WTC11 (cell line): ENCODE data around the gene ADCY2. TPM values are rescaled to one million over a fixed set of nuclear protein-coding genes. Genes with fewer than 3 reads are reported as not detected.

Source experiments
- ATAC-seq: fragments of 200-7000 bp; cut with Tn5 transposase; 2 replicates; pipeline ENCODE4 v1.10.0; 2021; ENCODE audit warnings: mild to moderate bottlenecking, moderate library complexity
- CTCF ChIA-PET: fragments of 300-600 bp; sonication (Branson Sonifier 250); formaldehyde crosslinking; loops from one replicate; lab custom pipeline; 2021; ENCODE audit warnings: antibody characterized with exemption; lab: Charles Lee
- POLR2A ChIA-PET: fragments of 350-600 bp; sonication (Branson Sonifier 250); formaldehyde crosslinking; loops from one replicate; lab custom pipeline; 2021; ENCODE audit warnings: antibody characterized with exemption; lab: Charles Lee
- DNase-seq: peaks from one replicate; pipeline ENCODE4 v3.0.0; 2021; ENCODE audit warnings: low spot score
- H3K27ac Mint-ChIP-seq: 2 replicates; pipeline ENCODE4 v1.8.0; 2021; ENCODE audit warnings: mixed read lengths
- H3K27me3 Mint-ChIP-seq: 2 replicates; pipeline ENCODE4 v1.8.0; 2021; ENCODE audit warnings: low read depth, mild to moderate bottlenecking, moderate library complexity, mixed read lengths
- H3K36me3 Mint-ChIP-seq: 2 replicates; pipeline ENCODE4 v1.8.0; 2021; ENCODE audit warnings: mixed read lengths
- H3K4me1 Mint-ChIP-seq: 2 replicates; pipeline ENCODE4 v1.8.0; 2022; ENCODE audit warnings: mixed read lengths
- H3K4me3 Mint-ChIP-seq: 2 replicates; pipeline ENCODE4 v1.8.0; 2021; ENCODE audit warnings: mild to moderate bottlenecking, moderate library complexity, mixed read lengths
- H3K9me3 Mint-ChIP-seq: 2 replicates; pipeline ENCODE4 v1.8.0; 2021; ENCODE audit warnings: mixed read lengths
- AR ChIP-seq: fragments of 250-450 bp; sonication (Bioruptor Pico); IDR thresholded peaks from 2 replicates; pipeline ENCODE4 v1.9.0; 2021; ENCODE audit warnings: mild to moderate bottlenecking
- ATF2 ChIP-seq: sonication (generic); formaldehyde crosslinking; IDR thresholded peaks from 2 replicates; pipeline ENCODE4 v1.8.1; 2022; ENCODE audit warnings: low read depth, missing genetic modification reagents, borderline replicate concordance
- ELF4 ChIP-seq: sonication (generic); formaldehyde crosslinking; IDR thresholded peaks from 2 replicates; pipeline ENCODE4 v1.8.1; 2022; ENCODE audit warnings: low read depth, mild to moderate bottlenecking, moderate library complexity, missing genetic modification reagents
- EMX1 ChIP-seq: fragments of 250-450 bp; sonication (Bioruptor Pico); IDR thresholded peaks from 2 replicates; pipeline ENCODE4 v1.8.0; 2021; ENCODE audit warnings: mild to moderate bottlenecking
- ETV6 ChIP-seq: sonication (generic); formaldehyde crosslinking; IDR thresholded peaks from 2 replicates; pipeline ENCODE4 v1.8.1; 2022; ENCODE audit warnings: mild to moderate bottlenecking, missing genetic modification reagents
- GRHL2 ChIP-seq: fragments of 250-450 bp; sonication (Bioruptor Pico); IDR thresholded peaks from 2 replicates; pipeline ENCODE4 v1.8.0; 2022; ENCODE audit warnings: mild to moderate bottlenecking, moderate library complexity; ENCODE audit not compliant: insufficient replicate concordance, severe bottlenecking
- IRF2 ChIP-seq: sonication (generic); formaldehyde crosslinking; IDR thresholded peaks from 2 replicates; pipeline ENCODE4 v1.8.0; 2022; ENCODE audit warnings: low read depth, missing genetic modification reagents, borderline replicate concordance
- JAZF1 ChIP-seq: fragments of 250-450 bp; sonication (Bioruptor Pico); IDR thresholded peaks from 2 replicates; pipeline ENCODE4 v1.9.0; 2021; ENCODE audit warnings: moderate library complexity, mild to moderate bottlenecking, inconsistent platforms
- MXD4 ChIP-seq: fragments of 250-450 bp; sonication (Bioruptor Pico); IDR thresholded peaks from 2 replicates; pipeline ENCODE4 v1.8.0; 2021; ENCODE audit warnings: mild to moderate bottlenecking, moderate library complexity, borderline replicate concordance
- NFATC4 ChIP-seq: fragments of 250-450 bp; sonication (Bioruptor Pico); IDR thresholded peaks from 2 replicates; pipeline ENCODE4 v1.9.0; 2021; ENCODE audit warnings: mild to moderate bottlenecking
- NR1H2 ChIP-seq: sonication (generic); formaldehyde crosslinking; IDR thresholded peaks from 2 replicates; pipeline ENCODE4 v1.9.0; 2021; ENCODE audit warnings: mild to moderate bottlenecking, moderate library complexity, missing genetic modification reagents
- RELA ChIP-seq: sonication (generic); formaldehyde crosslinking; IDR thresholded peaks from 2 replicates; pipeline ENCODE4 v1.8.1; 2022; ENCODE audit warnings: missing genetic modification reagents, mild to moderate bottlenecking, borderline replicate concordance
- TCF7 ChIP-seq: sonication (generic); formaldehyde crosslinking; IDR thresholded peaks from 2 replicates; pipeline ENCODE4 v1.8.0; 2022; ENCODE audit warnings: mild to moderate bottlenecking, low read depth, missing genetic modification reagents, moderate library complexity
- USF2 ChIP-seq: sonication (generic); formaldehyde crosslinking; IDR thresholded peaks from 2 replicates; pipeline ENCODE4 v1.8.1; 2023; ENCODE audit warnings: mild to moderate bottlenecking, missing genetic modification reagents, moderate library complexity
- ZBTB43 ChIP-seq: sonication (generic); formaldehyde crosslinking; IDR thresholded peaks from 2 replicates; pipeline ENCODE4 v1.8.1; 2023; ENCODE audit warnings: mild to moderate bottlenecking, missing genetic modification reagents
- ZNF138 ChIP-seq: sonication (generic); formaldehyde crosslinking; conservative IDR thresholded peaks from 2 replicates; pipeline ENCODE4 v1.8.1; 2022; ENCODE audit warnings: mild to moderate bottlenecking, moderate library complexity, missing genetic modification reagents
- ZNF416 ChIP-seq: fragments of 250-450 bp; sonication (Bioruptor Pico); IDR thresholded peaks from 2 replicates; pipeline ENCODE4 v1.9.0; 2021; ENCODE audit warnings: mild to moderate bottlenecking, inconsistent platforms
- ZNF425 ChIP-seq: fragments of 250-450 bp; sonication (Bioruptor Pico); conservative IDR thresholded peaks from 2 replicates; pipeline ENCODE4 v1.9.0; 2021; ENCODE audit warnings: mild to moderate bottlenecking
- ZNF671 ChIP-seq: fragments of 250-450 bp; sonication (Bioruptor Pico); IDR thresholded peaks from 2 replicates; pipeline ENCODE4 v1.8.0; 2021; ENCODE audit warnings: mild to moderate bottlenecking
- total RNA-seq: library from RNA; stranded (reverse); gene quantifications from 3 replicates; pipeline ENCODE4 v1.2.3, GENCODE V29; 2021

The ADCY2 gene
- total RNA-seq, 1 experiment from 2014 or later, result 142 TPM

- no peaks in the 10 kb centered on the region for H3K27me3 Mint-ChIP-seq
- H3K9me3 Mint-ChIP-seq, result peaks cover 11% of the 10 kb centered on the region; the same call in 1 of the 2 replicates
- ATAC-seq, result no peak
- H3K4me3 Mint-ChIP-seq, result no peak overlapping the region
- POLR2A ChIA-PET, result no interaction called here
- no peak overlapping the region; the same call in 1 of the 2 replicates for H3K27ac Mint-ChIP-seq
- H3K36me3 Mint-ChIP-seq, result peaks cover 43% of the 10 kb centered on the region
- TF ChIP-seq ELF4 (CRISPR knock-in tag) (no peak), ZNF671 (no peak), USF2 (CRISPR knock-in tag) (no peak), GRHL2 (CRISPR knock-in tag) (no peak), JAZF1 (no peak), EMX1 (CRISPR knock-in tag) (no peak), ZBTB43 (CRISPR knock-in tag) (no peak), NFATC4 (no peak), ATF2 (CRISPR knock-in tag) (no peak), ZNF138 (CRISPR knock-in tag) (no peak)
- peaks cover 9% of the 10 kb centered on the region for H3K4me1 Mint-ChIP-seq
- CTCF ChIA-PET, result no interaction called here
- DNase-seq, result no peak
Measured at GRCh38 chr5:7634837-7635236, 238.9 kb downstream of the ADCY2 start.

- DNase-seq, result no peak
- Mint-ChIP-seq H3K36me3 (peaks cover 31% of the 10 kb centered on the region), H3K27me3 (no peaks in the 10 kb centered on the region), H3K4me3 (no peak overlapping the region), H3K4me1 (peaks cover 9% of the 10 kb centered on the region), H3K27ac (peak overlapping the region; percentile 50), H3K9me3 (peaks cover 7% of the 10 kb centered on the region)
- ChIA-PET CTCF (interaction anchor here (0.6 kb wide), 1 partner anchor 369 kb away, joined by 4 read pairs; no protein-coding TSS in a partner anchor), POLR2A (no interaction called here)
- peak; percentile 31; the same call in 1 of the 2 replicates for ATAC-seq
- no peak for TF ChIP-seq TCF7 (CRISPR knock-in tag)
- no peak for TF ChIP-seq USF2 (CRISPR knock-in tag)
- TF ChIP-seq IRF2 (CRISPR knock-in tag), result no peak
- no peak for TF ChIP-seq MXD4
- TF ChIP-seq AR, result no peak
- no peak for TF ChIP-seq RELA
Measured at GRCh38 chr5:7638456-7638855, 242.5 kb downstream of the ADCY2 start.

- H3K4me1 Mint-ChIP-seq, result peaks cover 25% of the 10 kb centered on the region
- peaks cover 7% of the 10 kb centered on the region for H3K9me3 Mint-ChIP-seq
- H3K36me3 Mint-ChIP-seq, result peaks cover 34% of the 10 kb centered on the region
- no peak overlapping the region for H3K27ac Mint-ChIP-seq
- H3K4me3 Mint-ChIP-seq, result no peak overlapping the region
- ChIA-PET POLR2A (no interaction called here), CTCF (no interaction called here)
- no peak for DNase-seq
- no peak for TF ChIP-seq ZNF416 (CRISPR knock-in tag)
- TF ChIP-seq ETV6, result no peak
- TF ChIP-seq NR1H2 (CRISPR knock-in tag), result no peak
- no peak for TF ChIP-seq ZNF425 (CRISPR knock-in tag)
- TF ChIP-seq ZNF138 (CRISPR knock-in tag), result no peak
- no peaks in the 10 kb centered on the region for H3K27me3 Mint-ChIP-seq
- ATAC-seq, result no peak
Measured at GRCh38 chr5:7642029-7642428, 246.1 kb downstream of the ADCY2 start.
